Ishikawa (cell line): ENCODE results near the gene CPSF4L.

Experiments used
- FOXM1 ChIP-seq: IDR thresholded peaks from 2 replicates; pipeline ENCODE4 v1.6.1; 2012; ENCODE audit warnings: low read depth, borderline replicate concordance
- MAX ChIP-seq: IDR thresholded peaks from 2 replicates; pipeline ENCODE4 v1.6.1; 2012
- RAD21 ChIP-seq: IDR thresholded peaks from 2 replicates; pipeline ENCODE4 v1.6.1; 2012; ENCODE audit warnings: low read depth
- REST ChIP-seq: IDR thresholded peaks from 2 replicates; pipeline ENCODE4 v1.6.1; 2012; ENCODE audit warnings: low read depth, mild to moderate bottlenecking
- TAF1 ChIP-seq: IDR thresholded peaks from 2 replicates; pipeline ENCODE4 v1.6.1; 2012; ENCODE audit warnings: low read depth, mild to moderate bottlenecking
- TCF12 ChIP-seq: IDR thresholded peaks from 2 replicates; pipeline ENCODE4 v1.6.1; 2012; ENCODE audit warnings: low read depth
- YY1 ChIP-seq: IDR thresholded peaks from 2 replicates; pipeline ENCODE4 v1.6.1; 2012; ENCODE audit warnings: low read depth
- ZBTB7A ChIP-seq: IDR thresholded peaks from 2 replicates; pipeline ENCODE4 v1.6.1; 2012; ENCODE audit warnings: low read depth

- no peak for TF ChIP-seq REST
- TF ChIP-seq MAX = no peak
- no peak for TF ChIP-seq FOXM1
- no peak for TF ChIP-seq TAF1
- no peak for TF ChIP-seq YY1
- no peak for TF ChIP-seq RAD21
- TF ChIP-seq ZBTB7A = no peak
- no peak for TF ChIP-seq TCF12
These were observed 21.6 kb upstream of the CPSF4L start for GRCh38 chr17:73283250-73283649.
